ENCODE results near the gene EHBP1L1. TPM values are rescaled to one million over a fixed set of nuclear protein-coding genes. Genes with fewer than 3 reads are reported as not detected.

Gene EHBP1L1
- polyA plus RNA-seq, 1 donor from 2014 or later: 18.3 TPM

DNA sequence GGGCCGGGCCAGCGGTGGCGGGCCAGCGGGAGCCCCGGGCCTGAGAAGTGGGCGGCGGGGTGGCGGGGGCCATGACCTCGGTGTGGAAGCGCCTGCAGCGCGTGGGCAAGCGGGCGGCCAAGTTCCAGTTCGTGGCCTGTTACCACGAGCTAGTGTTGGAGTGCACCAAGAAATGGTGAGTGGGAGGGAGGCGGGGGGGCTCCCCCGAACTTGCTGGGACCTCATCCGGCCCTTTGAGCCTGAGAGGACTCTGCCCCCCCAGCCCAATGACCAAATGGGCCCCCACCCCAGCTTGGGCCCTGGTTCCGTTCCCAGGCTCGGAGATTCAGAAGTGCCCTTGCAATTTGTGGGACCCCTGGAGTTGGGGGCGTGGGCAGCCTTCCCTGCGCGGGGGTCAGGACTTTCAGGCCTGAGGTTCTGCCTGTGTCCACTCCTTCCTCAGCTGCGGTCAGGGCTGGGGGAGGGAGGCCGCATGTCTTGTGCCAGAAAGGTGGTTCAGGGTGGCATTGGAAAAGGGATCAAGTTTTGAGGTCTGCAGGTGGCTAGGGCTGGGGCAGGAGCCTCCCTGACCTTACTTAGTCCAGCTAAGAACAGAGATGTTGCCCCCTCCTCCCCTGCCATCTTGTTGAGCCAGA is 496 bp downstream of the EHBP1L1 start:
- no peaks in the 10 kb centered on the region for H3K9me3 ChIP-seq (ENCODE audit: low read length)
- no peaks in the 10 kb centered on the region for H3F3A ChIP-seq (ENCODE audit: insufficient read depth, low read length, poor library complexity, severe bottlenecking)
- H3K27ac ChIP-seq (ENCODE audit: low read length): no peak overlapping the region
- no peaks in the 10 kb centered on the region for H3K9me2 ChIP-seq (ENCODE audit: insufficient read depth, low read length)
- peaks cover 15% of the 10 kb centered on the region for H4K20me1 ChIP-seq (ENCODE audit: insufficient read depth)
- no peak overlapping the region for H2AFZ ChIP-seq (ENCODE audit: low read depth, low read length)
- H3K79me2 ChIP-seq (replicated peaks; ENCODE audit: insufficient read depth, low read length): peaks cover 31% of the 10 kb centered on the region
- peaks cover 7% of the 10 kb centered on the region for H3K27me3 ChIP-seq (ENCODE audit: insufficient read depth, low read depth, low read length)
- no peak overlapping the region for H3K4me2 ChIP-seq (ENCODE audit: low read length)
- TF ChIP-seq EP300 (conservative IDR thresholded peaks at IDR 0.05; ENCODE audit: poor library complexity, severe bottlenecking) (no peak), EZH2 (IDR thresholded peaks at IDR 0.05; ENCODE audit: borderline replicate concordance, insufficient read depth, low read length, poor library complexity, severe bottlenecking) (no peak), SMC3 (conservative IDR thresholded peaks at IDR 0.05; ENCODE audit: poor library complexity) (no peak), TAF1 (IDR thresholded peaks at IDR 0.05; ENCODE audit: low read depth) (no peak), POLR2AphosphoS5 (IDR thresholded peaks at IDR 0.05) (no peak)
- TF ChIP-seq, protein P1, sequence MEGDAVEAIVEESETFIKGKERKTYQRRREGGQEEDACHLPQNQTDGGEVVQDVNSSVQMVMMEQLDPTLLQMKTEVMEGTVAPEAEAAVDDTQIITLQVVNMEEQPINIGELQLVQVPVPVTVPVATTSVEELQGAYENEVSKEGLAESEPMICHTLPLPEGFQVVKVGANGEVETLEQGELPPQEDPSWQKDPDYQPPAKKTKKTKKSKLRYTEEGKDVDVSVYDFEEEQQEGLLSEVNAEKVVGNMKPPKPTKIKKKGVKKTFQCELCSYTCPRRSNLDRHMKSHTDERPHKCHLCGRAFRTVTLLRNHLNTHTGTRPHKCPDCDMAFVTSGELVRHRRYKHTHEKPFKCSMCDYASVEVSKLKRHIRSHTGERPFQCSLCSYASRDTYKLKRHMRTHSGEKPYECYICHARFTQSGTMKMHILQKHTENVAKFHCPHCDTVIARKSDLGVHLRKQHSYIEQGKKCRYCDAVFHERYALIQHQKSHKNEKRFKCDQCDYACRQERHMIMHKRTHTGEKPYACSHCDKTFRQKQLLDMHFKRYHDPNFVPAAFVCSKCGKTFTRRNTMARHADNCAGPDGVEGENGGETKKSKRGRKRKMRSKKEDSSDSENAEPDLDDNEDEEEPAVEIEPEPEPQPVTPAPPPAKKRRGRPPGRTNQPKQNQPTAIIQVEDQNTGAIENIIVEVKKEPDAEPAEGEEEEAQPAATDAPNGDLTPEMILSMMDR (IDR thresholded peaks at IDR 0.05; ENCODE audit: poor library complexity, severe bottlenecking): no peak
- TF ChIP-seq, protein P2, sequence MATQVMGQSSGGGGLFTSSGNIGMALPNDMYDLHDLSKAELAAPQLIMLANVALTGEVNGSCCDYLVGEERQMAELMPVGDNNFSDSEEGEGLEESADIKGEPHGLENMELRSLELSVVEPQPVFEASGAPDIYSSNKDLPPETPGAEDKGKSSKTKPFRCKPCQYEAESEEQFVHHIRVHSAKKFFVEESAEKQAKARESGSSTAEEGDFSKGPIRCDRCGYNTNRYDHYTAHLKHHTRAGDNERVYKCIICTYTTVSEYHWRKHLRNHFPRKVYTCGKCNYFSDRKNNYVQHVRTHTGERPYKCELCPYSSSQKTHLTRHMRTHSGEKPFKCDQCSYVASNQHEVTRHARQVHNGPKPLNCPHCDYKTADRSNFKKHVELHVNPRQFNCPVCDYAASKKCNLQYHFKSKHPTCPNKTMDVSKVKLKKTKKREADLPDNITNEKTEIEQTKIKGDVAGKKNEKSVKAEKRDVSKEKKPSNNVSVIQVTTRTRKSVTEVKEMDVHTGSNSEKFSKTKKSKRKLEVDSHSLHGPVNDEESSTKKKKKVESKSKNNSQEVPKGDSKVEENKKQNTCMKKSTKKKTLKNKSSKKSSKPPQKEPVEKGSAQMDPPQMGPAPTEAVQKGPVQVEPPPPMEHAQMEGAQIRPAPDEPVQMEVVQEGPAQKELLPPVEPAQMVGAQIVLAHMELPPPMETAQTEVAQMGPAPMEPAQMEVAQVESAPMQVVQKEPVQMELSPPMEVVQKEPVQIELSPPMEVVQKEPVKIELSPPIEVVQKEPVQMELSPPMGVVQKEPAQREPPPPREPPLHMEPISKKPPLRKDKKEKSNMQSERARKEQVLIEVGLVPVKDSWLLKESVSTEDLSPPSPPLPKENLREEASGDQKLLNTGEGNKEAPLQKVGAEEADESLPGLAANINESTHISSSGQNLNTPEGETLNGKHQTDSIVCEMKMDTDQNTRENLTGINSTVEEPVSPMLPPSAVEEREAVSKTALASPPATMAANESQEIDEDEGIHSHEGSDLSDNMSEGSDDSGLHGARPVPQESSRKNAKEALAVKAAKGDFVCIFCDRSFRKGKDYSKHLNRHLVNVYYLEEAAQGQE (IDR thresholded peaks at IDR 0.05; ENCODE audit: borderline replicate concordance): no peak
- H3K36me3 ChIP-seq (ENCODE audit: insufficient read depth, low read length): no peaks in the 10 kb centered on the region
- H3K9ac ChIP-seq (ENCODE audit: low read length): no peak overlapping the region
- no peak overlapping the region for H3K4me3 ChIP-seq (ENCODE audit: low read length)

- Histone ChIP-seq H3K36me3 (ENCODE audit: insufficient read depth, low read length) (no peaks in the 10 kb centered on the region), H3K4me2 (ENCODE audit: low read length) (no peak overlapping the region), H3K79me2 (replicated peaks; ENCODE audit: insufficient read depth, low read length) (peaks cover 23% of the 10 kb centered on the region), H3K27ac (ENCODE audit: low read length) (no peak overlapping the region), H3K9ac (ENCODE audit: low read length) (no peak overlapping the region), H2AFZ (ENCODE audit: low read depth, low read length) (no peak overlapping the region), H3K27me3 (ENCODE audit: insufficient read depth, low read depth, low read length) (peaks cover 7% of the 10 kb centered on the region), H3K9me2 (ENCODE audit: insufficient read depth, low read length) (no peaks in the 10 kb centered on the region), H3F3A (ENCODE audit: insufficient read depth, low read length, poor library complexity, severe bottlenecking) (no peaks in the 10 kb centered on the region), H3K4me3 (ENCODE audit: low read length) (no peak overlapping the region), H4K20me1 (ENCODE audit: insufficient read depth) (peaks cover 15% of the 10 kb centered on the region), H3K9me3 (ENCODE audit: low read length) (no peaks in the 10 kb centered on the region)
- TF ChIP-seq MXI1 (conservative IDR thresholded peaks at IDR 0.05; ENCODE audit: poor library complexity, severe bottlenecking): no peak
- peak; percentile 6 for TF ChIP-seq POLR2AphosphoS5 (IDR thresholded peaks at IDR 0.05)
- no peak for TF ChIP-seq RAD21 (conservative IDR thresholded peaks at IDR 0.05)
Measured at GRCh38 chr11:65576867-65577755, 1.3 kb downstream of the EHBP1L1 start.

Data from neural cell (in vitro differentiated cells).